Smooth muscle cell (in vitro differentiated cells): Measurements from ENCODE around the gene CCSER1. TPM values are rescaled to one million over a fixed set of nuclear protein-coding genes. Genes with fewer than 3 reads are reported as not detected.

Source experiments
- DNase-seq: peaks from one replicate; lab custom pipeline; 2025; ENCODE audit not compliant: unreplicated experiment; lab: John Stamatoyannopoulos, UW
- H2AFZ ChIP-seq: fragments of 200-600 bp; sonication (generic); 2 replicates; pipeline ENCODE4 v1.6.0; 2016; ENCODE audit warnings: antibody characterized with exemption, low read depth, mild to moderate bottlenecking
- H3F3A ChIP-seq: fragments of 200-600 bp; sonication (generic); 2 replicates; pipeline ENCODE4 v1.6.0; 2017; ENCODE audit warnings: antibody characterized with exemption, low read depth
- H3K27ac ChIP-seq: fragments of 200-600 bp; sonication (generic); 2 replicates; pipeline ENCODE4 v1.5.1; 2016; ENCODE audit warnings: low read depth, mild to moderate bottlenecking
- H3K27me3 ChIP-seq: fragments of 200-600 bp; sonication (generic); 2 replicates; pipeline ENCODE4 v1.6.1; 2016; ENCODE audit warnings: low read depth, mild to moderate bottlenecking
- H3K36me3 ChIP-seq: fragments of 200-600 bp; sonication (generic); 2 replicates; pipeline ENCODE4 v1.5.1; 2016; ENCODE audit warnings: low read depth
- H3K4me1 ChIP-seq: fragments of 200-600 bp; sonication (generic); 2 replicates; pipeline ENCODE4 v1.5.1; 2016; ENCODE audit warnings: low read depth
- H3K4me2 ChIP-seq: fragments of 200-600 bp; sonication (generic); 2 replicates; pipeline ENCODE4 v1.6.0; 2016; ENCODE audit warnings: mild to moderate bottlenecking
- H3K4me3 ChIP-seq: fragments of 200-600 bp; sonication (generic); 2 replicates; pipeline ENCODE4 v1.5.1; 2016; ENCODE audit warnings: mild to moderate bottlenecking
- H3K79me2 ChIP-seq: fragments of 200-600 bp; sonication (generic); 2 replicates; pipeline ENCODE4 v1.6.0; 2016; ENCODE audit warnings: low read depth, mild to moderate bottlenecking
- H3K9ac ChIP-seq: fragments of 200-600 bp; sonication (generic); 2 replicates; pipeline ENCODE4 v1.6.0; 2016; ENCODE audit warnings: low read depth
- H3K9me3 ChIP-seq: fragments of 200-600 bp; sonication (generic); replicated peaks from 2 replicates; pipeline ENCODE4 v1.5.1; 2016; ENCODE audit warnings: low read depth
- H4K20me1 ChIP-seq: fragments of 200-600 bp; sonication (generic); 2 replicates; pipeline ENCODE4 v1.6.0; 2016; ENCODE audit warnings: low read depth
- CTCF ChIP-seq: fragments of 200-600 bp; sonication (generic); IDR thresholded peaks from 2 replicates; pipeline ENCODE4 v1.5.1; 2017; ENCODE audit warnings: borderline replicate concordance, mild to moderate bottlenecking, antibody characterized with exemption; ENCODE audit not compliant: insufficient read depth, poor library complexity, severe bottlenecking
- WGBS: methylation state at CpG from one replicate; pipeline ENCODE4 v1.1.7; 2016; ENCODE audit warnings: low lambda C conversion rate; 5-methylcytosine and 5-hydroxymethylcytosine counted together
- polyA plus RNA-seq: library from polyadenylated mRNA; unstranded; fragments of >200 nt; fragmentation: Nextera tagmentation; extraction: Ambion mirVana; gene quantifications from 2 replicates; pipeline ENCODE4 v1.2.1, GENCODE V29; 2016
- total RNA-seq: library from RNA; depleted of rRNA; stranded (reverse); fragments of >200 nt; gene quantifications from 2 replicates; pipeline ENCODE4 v1.2.3, GENCODE V29; 2014

CCSER1 gene
- total and polyA plus RNA-seq, 2 experiments from 2014 or later, result 0.76 TPM; not detected in 1

- Histone ChIP-seq H3K4me3 (no peak overlapping the region), H3K36me3 (no peaks in the 10 kb centered on the region), H3K4me2 (no peak overlapping the region), H3K4me1 (no peaks in the 10 kb centered on the region), H4K20me1 (no peaks in the 10 kb centered on the region), H3K9ac (no peak overlapping the region), H3K9me3 (no peaks in the 10 kb centered on the region), H2AFZ (no peak overlapping the region), H3K79me2 (no peaks in the 10 kb centered on the region), H3K27me3 (no peaks in the 10 kb centered on the region), H3F3A (no peaks in the 10 kb centered on the region), H3K27ac (no peak overlapping the region)
- no peak for TF ChIP-seq CTCF
- DNase-seq, result no peak
- WGBS, result 63% methylated on average over 2 of the region's 2 CpGs
Measured at GRCh38 chr4:90112715-90113114, 14.5 kb upstream of the CCSER1 start.

GRCh38 chr4:90113881-90114457 is 13.2 kb upstream of the CCSER1 start:
- Histone ChIP-seq H3K27ac (no peak overlapping the region), H3K9me3 (no peaks in the 10 kb centered on the region), H3F3A (no peaks in the 10 kb centered on the region), H3K79me2 (no peaks in the 10 kb centered on the region), H2AFZ (no peak overlapping the region), H4K20me1 (no peaks in the 10 kb centered on the region), H3K4me3 (no peak overlapping the region), H3K4me2 (no peak overlapping the region), H3K27me3 (no peaks in the 10 kb centered on the region), H3K4me1 (no peaks in the 10 kb centered on the region), H3K9ac (no peak overlapping the region), H3K36me3 (no peaks in the 10 kb centered on the region)
- no peak for DNase-seq
- no peak for TF ChIP-seq CTCF
- 49% methylated on average over 1 of the region's 2 CpGs for WGBS

- Histone ChIP-seq H3K4me1 (no peaks in the 10 kb centered on the region), H3K79me2 (no peaks in the 10 kb centered on the region), H3K9ac (no peak overlapping the region), H3K27ac (no peak overlapping the region), H3K36me3 (no peaks in the 10 kb centered on the region), H4K20me1 (no peaks in the 10 kb centered on the region), H3K9me3 (no peaks in the 10 kb centered on the region), H3K4me3 (no peak overlapping the region), H3F3A (no peaks in the 10 kb centered on the region), H3K27me3 (peaks cover under 1% of the 10 kb centered on the region), H3K4me2 (no peak overlapping the region), H2AFZ (no peak overlapping the region)
- no peak for DNase-seq
- WGBS, result 52% methylated on average over 4 of the region's 4 CpGs
- no peak for TF ChIP-seq CTCF
Measured at GRCh38 chr4:90118527-90119195, 8.5 kb upstream of the CCSER1 start.

GRCh38 chr4:90120037-90120436 is 7.2 kb upstream of the CCSER1 start:
- H3K4me3 ChIP-seq, result no peak overlapping the region
- no peaks in the 10 kb centered on the region for H3F3A ChIP-seq
- no peak overlapping the region for H3K4me2 ChIP-seq
- no peak overlapping the region for H3K27ac ChIP-seq
- H3K79me2 ChIP-seq, result no peaks in the 10 kb centered on the region
- no peaks in the 10 kb centered on the region for H3K9me3 ChIP-seq
- H3K4me1 ChIP-seq, result no peaks in the 10 kb centered on the region
- H3K36me3 ChIP-seq, result no peaks in the 10 kb centered on the region
- no peak overlapping the region for H3K9ac ChIP-seq
- DNase-seq, result no peak
- H2AFZ ChIP-seq, result no peak overlapping the region
- H4K20me1 ChIP-seq, result no peaks in the 10 kb centered on the region
- no peak for TF ChIP-seq CTCF
- peaks cover 9% of the 10 kb centered on the region for H3K27me3 ChIP-seq
